H9 (cell line): ENCODE results near the gene RGPD4. TPM values are rescaled to one million over a fixed set of nuclear protein-coding genes. Genes with fewer than 3 reads are reported as not detected.

Source experiments
- DNase-seq: peaks from one replicate; pipeline ENCODE4 v3.0.0-alpha.2; 2017
- H2AFZ ChIP-seq: one replicate; pipeline ENCODE4 v1.6.1; 2013; ENCODE audit warnings: mild to moderate bottlenecking, low read length, control low read depth, moderate library complexity
- H2AK5ac ChIP-seq: 2 replicates; pipeline ENCODE4 v1.6.1; 2013; ENCODE audit warnings: low read length, control low read depth, mixed read lengths; ENCODE audit not compliant: insufficient read length
- H2BK120ac ChIP-seq: one replicate; pipeline ENCODE4 v1.6.1; 2013; ENCODE audit warnings: low read depth, mild to moderate bottlenecking, low read length, control low read depth, inconsistent platforms; ENCODE audit not compliant: poor library complexity, severe bottlenecking
- H2BK12ac ChIP-seq: 2 replicates; pipeline ENCODE4 v1.6.1; 2013; ENCODE audit warnings: low read length, control low read depth, mixed read lengths, low read depth; ENCODE audit not compliant: insufficient read length
- H2BK15ac ChIP-seq: 2 replicates; pipeline ENCODE4 v1.6.1; 2013; ENCODE audit warnings: low read depth, low read length, control low read depth
- H2BK20ac ChIP-seq: one replicate; pipeline ENCODE4 v1.6.1; 2013; ENCODE audit warnings: low read depth, mild to moderate bottlenecking, low read length, control low read depth, inconsistent platforms; ENCODE audit not compliant: poor library complexity, severe bottlenecking
- H2BK5ac ChIP-seq: 2 replicates; pipeline ENCODE4 v1.6.1; 2013; ENCODE audit warnings: low read length, control low read depth, mixed read lengths; ENCODE audit not compliant: insufficient read length
- H3K14ac ChIP-seq: 2 replicates; pipeline ENCODE4 v1.6.1; 2013; ENCODE audit warnings: low read length, control low read depth; ENCODE audit not compliant: insufficient read depth
- H3K18ac ChIP-seq: 2 replicates; pipeline ENCODE4 v1.6.1; 2013; ENCODE audit warnings: low read depth, mild to moderate bottlenecking, mixed read lengths, low read length, control low read depth; ENCODE audit not compliant: insufficient read length
- H3K23ac ChIP-seq: 2 replicates; pipeline ENCODE4 v1.6.1; 2013; ENCODE audit warnings: low read length, control low read depth, mixed read lengths, low read depth; ENCODE audit not compliant: insufficient read length
- H3K23me2 ChIP-seq: 2 replicates; pipeline ENCODE4 v1.6.1; 2013; ENCODE audit warnings: low read depth, mild to moderate bottlenecking, mixed read lengths, low read length, control low read depth; ENCODE audit not compliant: insufficient read length, poor library complexity, severe bottlenecking
- H3K27ac ChIP-seq: 2 replicates; pipeline ENCODE4 v1.5.1; 2013; ENCODE audit warnings: low read length, control low read depth, mixed read lengths, low read depth; ENCODE audit not compliant: insufficient read length
- H3K27me3 ChIP-seq: 2 replicates; pipeline ENCODE4 v1.6.1; 2013; ENCODE audit warnings: low read length, control low read depth, inconsistent platforms; ENCODE audit not compliant: insufficient read depth
- H3K4ac ChIP-seq: 2 replicates; pipeline ENCODE4 v1.6.1; 2013; ENCODE audit warnings: low read depth, mild to moderate bottlenecking, control low read depth, inconsistent platforms, low read length, moderate library complexity
- H3K4me1 ChIP-seq: 2 replicates; pipeline ENCODE4 v1.6.1; 2013; ENCODE audit warnings: low read length, control low read depth, inconsistent platforms; ENCODE audit not compliant: insufficient read depth
- H3K4me2 ChIP-seq: 2 replicates; pipeline ENCODE4 v1.6.1; 2013; ENCODE audit warnings: low read length, control low read depth, mixed read lengths; ENCODE audit not compliant: insufficient read length, insufficient read depth
- H3K56ac ChIP-seq: 2 replicates; pipeline ENCODE4 v1.6.1; 2013; ENCODE audit warnings: low read depth, mild to moderate bottlenecking, mixed read lengths, low read length, control low read depth; ENCODE audit not compliant: insufficient read length
- H3K79me1 ChIP-seq: 2 replicates; pipeline ENCODE4 v1.6.1; 2013; ENCODE audit warnings: low read depth, mild to moderate bottlenecking, moderate library complexity, low read length, control low read depth, inconsistent platforms; ENCODE audit not compliant: insufficient read depth, poor library complexity, severe bottlenecking
- H3K79me2 ChIP-seq: 2 replicates; pipeline ENCODE4 v1.6.1; 2013; ENCODE audit warnings: low read length, control low read depth, inconsistent platforms; ENCODE audit not compliant: insufficient read depth
- H3K9ac ChIP-seq: 2 replicates; pipeline ENCODE4 v1.6.1; 2013; ENCODE audit warnings: low read length, control low read depth, mixed read lengths; ENCODE audit not compliant: insufficient read length; ENCODE audit errors: extremely low read depth
- H3K9me3 ChIP-seq: one replicate; pipeline ENCODE4 v1.6.1; 2013; ENCODE audit warnings: low read depth, low read length, inconsistent platforms; ENCODE audit not compliant: control insufficient read depth
- H3T11ph ChIP-seq: one replicate; pipeline ENCODE4 v1.6.1; 2013; ENCODE audit warnings: mild to moderate bottlenecking, low read length, control low read depth, inconsistent platforms
- H4K20me1 ChIP-seq: one replicate; pipeline ENCODE4 v1.6.1; 2013; ENCODE audit not compliant: control insufficient read depth, insufficient read length, insufficient read depth
- H4K5ac ChIP-seq: 2 replicates; pipeline ENCODE4 v1.6.1; 2013; ENCODE audit warnings: low read depth, mild to moderate bottlenecking, mixed read lengths, low read length, control low read depth; ENCODE audit not compliant: insufficient read length
- H4K8ac ChIP-seq: replicated peaks from 2 replicates; pipeline ENCODE4 v1.6.1; 2013; ENCODE audit warnings: low read length, control low read depth, mixed read lengths, low read depth; ENCODE audit not compliant: insufficient read length
- H4K91ac ChIP-seq: 2 replicates; pipeline ENCODE4 v1.6.1; 2013; ENCODE audit warnings: low read depth, mild to moderate bottlenecking, moderate library complexity, mixed read lengths, low read length, control low read depth; ENCODE audit not compliant: insufficient read length
- H3K27ac Mint-ChIP-seq, 3 experiments: 2 replicates in 2 of 3; 3 replicates in 1 of 3; pipeline ENCODE4 v1.8.0; 2020 to 2021; ENCODE audit warnings: mixed read lengths in 3 of 3, mild to moderate bottlenecking in 1 of 3, moderate library complexity in 1 of 3
- H3K27me3 Mint-ChIP-seq: 2 replicates; pipeline ENCODE4 v1.8.0; 2021; ENCODE audit warnings: low read depth, mild to moderate bottlenecking, moderate library complexity, mixed read lengths
- H3K36me3 Mint-ChIP-seq, 3 experiments: 2 replicates in 2 of 3; 3 replicates in 1 of 3; pipeline ENCODE4 v1.8.0; 2020 to 2021; ENCODE audit warnings: low read depth in 3 of 3, mixed read lengths in 3 of 3; ENCODE audit not compliant: insufficient read depth in 1 of 3
- H3K4me1 Mint-ChIP-seq, 2 experiments: 2 replicates each; pipeline ENCODE4 v1.8.0; 2020; ENCODE audit warnings: mixed read lengths in 2 of 2
- H3K4me3 Mint-ChIP-seq, 2 experiments: 2 replicates in 1 of 2; 3 replicates in 1 of 2; pipeline ENCODE4 v1.8.0; 2020 to 2021; ENCODE audit warnings: mild to moderate bottlenecking in 2 of 2, mixed read lengths in 2 of 2, moderate library complexity in 1 of 2
- H3K9me3 Mint-ChIP-seq, 2 experiments: 2 replicates in 1 of 2; 3 replicates in 1 of 2; pipeline ENCODE4 v1.8.0; 2020; ENCODE audit warnings: mild to moderate bottlenecking in 2 of 2, mixed read lengths in 2 of 2, moderate library complexity in 1 of 2
- WGBS: extraction: QIAGEN DNeasy Blood & Tissue Kit; methylation state at CpG from one replicate; pipeline ENCODE4 v1.1.7; 2013; ENCODE audit warnings: missing lambda C conversion rate, low lambda C conversion rate, mixed read lengths; ENCODE audit not compliant: insufficient read length; ENCODE audit errors: extremely low coverage; 5-methylcytosine and 5-hydroxymethylcytosine counted together
- total RNA-seq: library from RNA; stranded (reverse); gene quantifications from 2 replicates; pipeline ENCODE4 v1.2.1, GENCODE V29; 2021
- TF ChIP-seq, protein P1 (sequence below): fragments of 200-600 bp; sonication (generic); conservative IDR thresholded peaks from 3 replicates; pipeline ENCODE4 v1.8.0; 2021; ENCODE audit warnings: antibody characterized with exemption, mild to moderate bottlenecking

RGPD4 gene
- total RNA-seq, 1 experiment from 2014 or later = 0.07 TPM

DNA sequence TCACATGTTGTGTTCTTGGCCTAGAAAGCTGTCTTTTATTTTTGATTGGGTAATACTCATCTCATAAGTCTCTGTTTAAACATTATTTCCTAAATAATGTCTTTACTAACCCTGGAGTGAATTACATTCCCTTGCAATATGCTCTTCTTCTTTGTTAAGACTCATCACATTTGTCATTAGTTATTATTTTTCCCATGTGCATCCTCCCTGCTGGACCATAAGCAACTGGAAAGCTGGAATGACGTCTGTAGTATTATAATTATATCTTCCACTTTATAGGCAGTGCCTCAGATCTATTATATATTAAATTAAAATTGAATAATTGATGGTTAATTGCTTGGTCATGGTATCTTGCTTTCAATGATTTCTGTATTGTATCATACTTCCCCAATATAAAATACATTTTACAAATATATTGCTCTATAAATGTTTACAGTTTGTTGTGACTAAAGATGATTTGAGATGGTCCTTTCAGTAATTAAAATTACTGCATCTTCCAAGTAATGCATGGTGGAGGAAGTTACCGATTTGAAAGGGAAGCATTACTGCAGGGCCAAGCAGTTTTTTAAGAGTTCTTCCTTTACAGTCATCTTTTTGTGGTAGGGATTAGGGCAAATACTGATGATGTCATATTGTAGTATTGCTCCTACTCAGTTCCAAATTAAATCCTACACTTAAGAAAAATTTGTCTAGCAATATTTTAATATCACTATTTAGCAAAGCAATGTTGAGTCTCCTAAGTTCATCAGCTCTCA lies 2.1 kb upstream of the RGPD4 start:
- Histone ChIP-seq H4K8ac (no peak overlapping the region), H2BK20ac (no peak overlapping the region), H3K14ac (no peak overlapping the region), H3K9ac (no peak overlapping the region), H3K4me2 (no peak overlapping the region), H3K27ac (no peak overlapping the region), H2BK120ac (no peak overlapping the region), H3K27me3 (no peaks in the 10 kb centered on the region), H4K5ac (no peak overlapping the region), H3K18ac (no peak overlapping the region), H3K23ac (no peak overlapping the region), H2BK5ac (no peak overlapping the region), H3K9me3 (no peaks in the 10 kb centered on the region), H3K79me1 (no peaks in the 10 kb centered on the region), H3K23me2 (no peaks in the 10 kb centered on the region), H2AFZ (no peak overlapping the region), H2AK5ac (no peak overlapping the region), H4K91ac (no peak overlapping the region), H4K20me1 (no peaks in the 10 kb centered on the region), H3K4me1 (no peaks in the 10 kb centered on the region), H2BK12ac (no peak overlapping the region), H3K56ac (no peak overlapping the region), H3K4ac (no peak overlapping the region), H3T11ph (no peak overlapping the region), H2BK15ac (no peak overlapping the region), H3K79me2 (no peaks in the 10 kb centered on the region)
- no peaks in the 10 kb centered on the region for H3K27me3 Mint-ChIP-seq
- no CpG with 5 or more reads among the region's 2 CpGs for WGBS
- H3K9me3 Mint-ChIP-seq = no peaks in the 10 kb centered on the region
- H3K36me3 Mint-ChIP-seq = no peaks in the 10 kb centered on the region
- TF ChIP-seq, protein P1, sequence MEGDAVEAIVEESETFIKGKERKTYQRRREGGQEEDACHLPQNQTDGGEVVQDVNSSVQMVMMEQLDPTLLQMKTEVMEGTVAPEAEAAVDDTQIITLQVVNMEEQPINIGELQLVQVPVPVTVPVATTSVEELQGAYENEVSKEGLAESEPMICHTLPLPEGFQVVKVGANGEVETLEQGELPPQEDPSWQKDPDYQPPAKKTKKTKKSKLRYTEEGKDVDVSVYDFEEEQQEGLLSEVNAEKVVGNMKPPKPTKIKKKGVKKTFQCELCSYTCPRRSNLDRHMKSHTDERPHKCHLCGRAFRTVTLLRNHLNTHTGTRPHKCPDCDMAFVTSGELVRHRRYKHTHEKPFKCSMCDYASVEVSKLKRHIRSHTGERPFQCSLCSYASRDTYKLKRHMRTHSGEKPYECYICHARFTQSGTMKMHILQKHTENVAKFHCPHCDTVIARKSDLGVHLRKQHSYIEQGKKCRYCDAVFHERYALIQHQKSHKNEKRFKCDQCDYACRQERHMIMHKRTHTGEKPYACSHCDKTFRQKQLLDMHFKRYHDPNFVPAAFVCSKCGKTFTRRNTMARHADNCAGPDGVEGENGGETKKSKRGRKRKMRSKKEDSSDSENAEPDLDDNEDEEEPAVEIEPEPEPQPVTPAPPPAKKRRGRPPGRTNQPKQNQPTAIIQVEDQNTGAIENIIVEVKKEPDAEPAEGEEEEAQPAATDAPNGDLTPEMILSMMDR = no peak
- no peaks in the 10 kb centered on the region for H3K4me1 Mint-ChIP-seq
- no peak for DNase-seq
- no peak overlapping the region for H3K27ac Mint-ChIP-seq
- H3K4me3 Mint-ChIP-seq = no peak overlapping the region
